Epithelial cell of esophagus (primary cell): ENCODE measurements around the gene UGT1A7.
A peak's percentile ranks its signal among the peaks of the same experiment; 100 is the strongest.

Source experiments
- DNase-seq: peaks from one replicate; pipeline ENCODE4 v3.0.0; 2010; ENCODE audit warnings: low read depth
- H3K4me3 ChIP-seq: 2 replicates; pipeline ENCODE4 v1.5.1; 2011; ENCODE audit warnings: mild to moderate bottlenecking, low read length, control low read depth
- CTCF ChIP-seq: IDR thresholded peaks from 2 replicates; pipeline ENCODE4 v1.5.1; 2011; ENCODE audit warnings: low read depth, mild to moderate bottlenecking, low read length, control low read depth, inconsistent platforms; ENCODE audit not compliant: insufficient read depth; ENCODE audit errors: missing control alignments

The UGT1A7 gene

GRCh38 chr2:233690444-233690843 is 8.7 kb downstream of the UGT1A7 start:
- H3K4me3 ChIP-seq, result no peak overlapping the region
- no peak for TF ChIP-seq CTCF
- peak; percentile 88 for DNase-seq

GRCh38 chr2:233691443-233692433 is 10.0 kb downstream of the UGT1A7 start:
- DNase-seq, result peak; percentile 100
- H3K4me3 ChIP-seq, result peak overlapping the region; percentile 71
- no peak for TF ChIP-seq CTCF

GRCh38 chr2:233692648-233693047 is 10.9 kb downstream of the UGT1A7 start, which contains the start of gene UGT1A6:
UGT1A6 (plus strand) TSS chr2:233692890; CDS start chr2:233693005, 115 bp downstream.
- TF ChIP-seq CTCF, result no peak
- DNase-seq, result no peak
- peak within 1 kb of the TSS; percentile 71 for H3K4me3 ChIP-seq

GRCh38 chr2:233693963-233694362 is 12.3 kb downstream of the UGT1A7 start:
- DNase-seq, result no peak
- no peak overlapping the region for H3K4me3 ChIP-seq
- no peak for TF ChIP-seq CTCF

- no peak for DNase-seq
- H3K4me3 ChIP-seq, result no peak overlapping the region
- TF ChIP-seq CTCF, result no peak
Observed at GRCh38 chr2:233698740-233699139, 17.0 kb downstream of the UGT1A7 start.

GRCh38 chr2:233699424-233700027 is 17.8 kb downstream of the UGT1A7 start:
- no peak for DNase-seq
- no peak for TF ChIP-seq CTCF

More at GRCh38 chr2:233699424-233700027, 17.8 kb downstream of the UGT1A7 start:
- H3K4me3 ChIP-seq, result no peak overlapping the region
